IPS-18a (cell line): ENCODE data around the gene ICA1.

Experiments used
- H3K27ac ChIP-seq: one replicate; pipeline ENCODE4 v1.5.1; 2013; ENCODE audit warnings: low read length
- H3K27me3 ChIP-seq: one replicate; pipeline ENCODE4 v1.6.1; 2013; ENCODE audit warnings: mild to moderate bottlenecking, low read length; ENCODE audit not compliant: control insufficient read depth, insufficient read depth
- H3K36me3 ChIP-seq: one replicate; pipeline ENCODE4 v1.6.1; 2013; ENCODE audit warnings: low read depth, low read length; ENCODE audit not compliant: control insufficient read depth
- H3K4me1 ChIP-seq: one replicate; pipeline ENCODE4 v1.6.1; 2013; ENCODE audit warnings: low read depth, low read length; ENCODE audit not compliant: control insufficient read depth
- H3K4me3 ChIP-seq: one replicate; pipeline ENCODE4 v1.5.1; 2013; ENCODE audit warnings: low read length
- H3K9ac ChIP-seq: one replicate; pipeline ENCODE4 v1.6.1; 2013; ENCODE audit warnings: mild to moderate bottlenecking, low read length, moderate library complexity
- H3K9me3 ChIP-seq: one replicate; pipeline ENCODE4 v1.6.1; 2013; ENCODE audit warnings: low read depth, low read length; ENCODE audit not compliant: control insufficient read depth

ICA1 gene

GRCh38 chr7:8185926-8186683 lies 75.9 kb downstream of the ICA1 start:
- Histone ChIP-seq H3K27ac (no peak overlapping the region), H3K4me3 (no peak overlapping the region), H3K27me3 (no peaks in the 10 kb centered on the region), H3K9ac (no peak overlapping the region), H3K4me1 (peaks cover 13% of the 10 kb centered on the region), H3K9me3 (no peaks in the 10 kb centered on the region), H3K36me3 (no peaks in the 10 kb centered on the region)

DNA sequence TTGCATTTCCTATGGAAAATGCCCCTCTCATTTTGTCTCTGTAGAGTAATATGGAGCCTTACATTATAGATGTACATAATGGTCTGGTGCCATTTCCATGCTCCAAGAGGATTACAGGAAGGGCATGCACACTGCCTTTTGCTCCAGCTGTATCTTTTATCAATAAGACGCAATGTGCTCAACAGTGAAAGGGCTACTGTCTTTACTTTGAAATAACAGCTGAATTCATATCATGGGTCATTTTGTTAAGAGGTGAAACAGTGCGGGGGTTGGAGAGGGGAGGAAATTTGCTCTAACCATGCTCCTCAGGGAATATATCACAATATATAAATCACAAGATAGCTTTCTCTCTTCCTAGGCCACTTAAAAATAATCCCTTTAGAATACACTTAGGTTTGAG lies 77.7 kb downstream of the ICA1 start:
- Histone ChIP-seq H3K27ac (no peak overlapping the region), H3K36me3 (no peaks in the 10 kb centered on the region), H3K4me1 (peaks cover 7% of the 10 kb centered on the region), H3K4me3 (no peak overlapping the region), H3K9me3 (no peaks in the 10 kb centered on the region), H3K27me3 (no peaks in the 10 kb centered on the region), H3K9ac (no peak overlapping the region)

DNA sequence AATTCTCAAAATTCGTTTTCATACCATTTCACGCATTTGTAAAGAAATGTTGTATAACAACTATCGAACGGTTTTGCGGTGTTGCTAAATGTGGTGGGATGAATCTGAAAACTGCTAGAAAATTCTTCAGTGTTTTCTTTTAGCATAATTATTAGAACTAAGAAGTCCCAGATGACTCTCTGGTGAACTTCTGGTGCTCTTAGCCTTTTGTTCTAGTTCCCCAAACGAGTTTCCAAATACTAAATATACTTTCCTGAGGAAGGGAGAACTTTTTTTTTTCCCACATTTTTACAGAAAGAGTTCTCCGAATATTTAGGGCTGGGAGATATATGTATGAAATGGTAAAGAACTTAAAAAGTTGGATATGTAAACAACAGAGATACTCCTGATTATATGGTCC lies 82.5 kb downstream of the ICA1 start:
- peaks cover 17% of the 10 kb centered on the region for H3K4me1 ChIP-seq

GRCh38 chr7:8178353-8178752 lies 83.6 kb downstream of the ICA1 start:
- no peaks in the 10 kb centered on the region for H3K36me3 ChIP-seq
- H3K9ac ChIP-seq: no peak overlapping the region
- no peaks in the 10 kb centered on the region for H3K9me3 ChIP-seq
- no peak overlapping the region for H3K4me3 ChIP-seq
- no peak overlapping the region for H3K27ac ChIP-seq
- no peaks in the 10 kb centered on the region for H3K27me3 ChIP-seq
- H3K4me1 ChIP-seq: peaks cover 17% of the 10 kb centered on the region

More for the DNA sequence above, 82.5 kb downstream of the ICA1 start:
- Histone ChIP-seq H3K9me3 (no peaks in the 10 kb centered on the region), H3K36me3 (no peaks in the 10 kb centered on the region), H3K27me3 (no peaks in the 10 kb centered on the region), H3K9ac (no peak overlapping the region), H3K4me3 (no peak overlapping the region), H3K27ac (no peak overlapping the region)

GRCh38 chr7:8177109-8177933 lies 84.6 kb downstream of the ICA1 start:
- H3K27me3 ChIP-seq: no peaks in the 10 kb centered on the region
- H3K9ac ChIP-seq: no peak overlapping the region
- no peak overlapping the region for H3K4me3 ChIP-seq
- peaks cover 17% of the 10 kb centered on the region for H3K4me1 ChIP-seq
- no peak overlapping the region for H3K27ac ChIP-seq
- H3K9me3 ChIP-seq: no peaks in the 10 kb centered on the region
- no peaks in the 10 kb centered on the region for H3K36me3 ChIP-seq

DNA sequence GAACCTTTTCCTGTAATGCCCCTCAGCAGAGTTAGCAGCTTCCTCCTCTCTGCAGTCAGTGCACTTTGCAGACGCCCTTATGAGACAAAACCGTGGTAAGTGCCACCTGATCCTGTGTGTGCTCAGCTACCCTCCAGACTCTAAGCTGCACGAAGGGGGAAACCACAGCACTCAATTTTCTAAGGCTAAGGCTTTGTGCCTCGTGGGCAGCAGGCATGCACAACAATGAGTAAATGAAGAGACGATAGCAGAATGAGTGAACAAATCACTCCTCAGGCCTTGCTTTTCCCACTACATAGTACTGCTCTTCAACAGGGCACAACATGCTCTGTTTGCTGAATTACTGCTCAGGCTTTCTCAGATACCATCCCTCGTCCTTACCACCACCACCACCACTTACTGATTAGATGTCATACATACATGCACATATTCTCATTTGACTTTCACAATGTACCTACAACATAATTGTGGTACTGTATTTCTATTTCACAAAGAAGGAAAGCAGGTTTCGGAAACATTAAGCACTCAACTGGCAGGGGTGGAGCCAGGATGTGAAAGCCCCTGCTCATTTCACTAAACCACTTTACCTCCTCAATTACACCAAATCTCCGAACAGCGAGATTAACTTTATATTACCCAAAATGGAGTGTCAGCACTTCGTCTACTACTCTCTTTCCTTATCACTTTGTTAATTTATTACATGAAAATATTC lies 85.4 kb downstream of the ICA1 start:
- Histone ChIP-seq H3K9me3 (no peaks in the 10 kb centered on the region), H3K4me3 (no peak overlapping the region), H3K27ac (no peak overlapping the region), H3K9ac (no peak overlapping the region), H3K27me3 (no peaks in the 10 kb centered on the region), H3K4me1 (peaks cover 17% of the 10 kb centered on the region), H3K36me3 (no peaks in the 10 kb centered on the region)

DNA sequence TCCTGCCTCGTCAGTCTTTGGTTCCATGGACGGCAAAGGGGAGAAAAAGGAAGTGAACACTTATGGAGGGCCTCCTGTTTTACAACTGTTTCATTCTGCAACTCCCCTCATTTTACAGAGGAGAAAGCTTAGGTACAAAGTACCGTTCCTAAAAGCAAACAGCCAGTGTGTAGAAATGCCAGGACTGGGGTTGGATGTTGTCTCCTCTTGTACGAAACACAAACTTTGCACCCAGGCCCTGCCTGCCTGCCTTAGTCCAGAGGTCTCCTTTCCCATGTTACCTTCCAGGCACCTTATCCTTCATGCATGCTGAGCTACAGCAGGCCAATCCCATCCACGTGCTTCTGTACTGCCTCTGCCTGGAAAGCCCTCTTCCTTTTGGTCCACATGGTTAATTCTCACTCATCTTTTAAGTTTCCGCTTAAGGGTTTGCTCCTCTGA lies 86.0 kb downstream of the ICA1 start:
- no peak overlapping the region for H3K4me3 ChIP-seq
- H3K36me3 ChIP-seq: no peaks in the 10 kb centered on the region
- H3K9ac ChIP-seq: no peak overlapping the region
- no peak overlapping the region for H3K27ac ChIP-seq
- H3K4me1 ChIP-seq: peaks cover 17% of the 10 kb centered on the region
- H3K9me3 ChIP-seq: no peaks in the 10 kb centered on the region
- H3K27me3 ChIP-seq: no peaks in the 10 kb centered on the region

- Histone ChIP-seq H3K9me3 (no peaks in the 10 kb centered on the region), H3K4me1 (peaks cover 20% of the 10 kb centered on the region), H3K4me3 (no peak overlapping the region), H3K27ac (no peak overlapping the region), H3K27me3 (no peaks in the 10 kb centered on the region), H3K36me3 (no peaks in the 10 kb centered on the region), H3K9ac (no peak overlapping the region)
Observed at GRCh38 chr7:8172372-8173354, 89.3 kb downstream of the ICA1 start.

DNA sequence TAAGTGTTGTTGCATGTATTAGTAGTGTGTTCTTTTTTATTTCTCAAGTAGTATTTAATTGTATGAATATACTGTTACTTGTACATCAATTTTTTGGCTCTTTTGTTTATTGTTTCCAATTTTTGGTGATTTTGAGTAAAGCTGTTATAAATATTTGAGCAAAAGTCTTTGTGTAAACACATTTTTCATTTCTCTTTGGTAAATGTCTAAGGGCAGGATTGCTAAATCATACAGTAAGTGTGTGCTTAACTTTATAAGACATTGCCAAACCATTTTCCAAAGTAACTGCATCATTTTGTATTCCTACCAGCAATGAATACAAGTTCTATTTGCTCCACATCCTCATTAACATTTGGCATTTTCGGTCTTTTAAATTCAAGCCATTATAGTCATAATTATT lies 92.8 kb downstream of the ICA1 start:
- H3K4me1 ChIP-seq: peaks cover 3% of the 10 kb centered on the region
- no peak overlapping the region for H3K4me3 ChIP-seq
- H3K27me3 ChIP-seq: no peaks in the 10 kb centered on the region
- no peaks in the 10 kb centered on the region for H3K9me3 ChIP-seq
- H3K9ac ChIP-seq: no peak overlapping the region
- H3K36me3 ChIP-seq: no peaks in the 10 kb centered on the region
- H3K27ac ChIP-seq: no peak overlapping the region

- no peak overlapping the region for H3K27ac ChIP-seq
- no peaks in the 10 kb centered on the region for H3K36me3 ChIP-seq
- no peaks in the 10 kb centered on the region for H3K27me3 ChIP-seq
- H3K9me3 ChIP-seq: no peaks in the 10 kb centered on the region
- H3K4me1 ChIP-seq: peaks cover 3% of the 10 kb centered on the region
- H3K4me3 ChIP-seq: no peak overlapping the region
- no peak overlapping the region for H3K9ac ChIP-seq
Observed at GRCh38 chr7:8168336-8168735, 93.6 kb downstream of the ICA1 start.
